Liver (tissue), 3 donors: ENCODE measurements around the gene GALNTL6.

Source experiments
- CTCF ChIP-seq: fragments of 150-350 bp; IDR thresholded peaks from 2 replicates; pipeline ENCODE4 v1.5.1; 2017; ENCODE audit warnings: improper control_type of control experiment, low read depth, low read length; ENCODE audit not compliant: missing input control
- HNF4G ChIP-seq: IDR thresholded peaks from 2 replicates; pipeline ENCODE4 v1.6.1; 2016; ENCODE audit warnings: antibody characterized with exemption
- REST ChIP-seq: IDR thresholded peaks from 2 replicates; pipeline ENCODE4 v1.6.1; 2016; ENCODE audit warnings: antibody characterized with exemption, mild to moderate bottlenecking
- donor health status: healthy.
- donor health status: healthy.

- TF ChIP-seq HNF4G (no peak), REST (no peak), CTCF (no peak)
These were observed 879.5 kb downstream of the GALNTL6 start for GRCh38 chr4:172692701-172693100.
